ENCODE data around the gene BMPR2. TPM values are rescaled to one million over a fixed set of nuclear protein-coding genes. Genes with fewer than 3 reads are reported as not detected.

BMPR2 gene
- total RNA-seq, 1 experiment from 2014 or later, result 10.0 TPM

DNA sequence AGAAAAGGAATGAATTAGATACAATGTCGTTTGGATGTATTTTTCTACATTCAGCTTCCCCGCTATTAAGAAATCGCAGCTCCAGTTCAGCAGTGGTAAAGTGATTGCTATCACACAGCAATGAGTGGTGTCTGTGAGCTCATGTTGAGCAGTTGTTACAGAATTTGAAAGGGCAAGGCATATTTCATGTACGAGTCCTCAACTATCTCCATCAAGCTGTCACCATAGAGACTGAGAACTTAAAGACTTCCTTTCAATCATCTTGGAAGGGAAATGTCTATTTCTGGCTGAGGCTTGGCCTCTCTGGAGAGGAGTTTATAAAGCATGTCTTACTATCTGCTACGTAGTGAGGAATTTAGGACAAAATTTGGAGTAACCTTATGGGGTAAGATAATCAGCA lies 234.3 kb downstream of the BMPR2 start:
- CTCF ChIA-PET, result no interaction called here
- no peak overlapping the region for H3K4me2 ChIP-seq (ENCODE audit: low read length)
- H4K20me1 ChIP-seq (ENCODE audit: low read length), result no peaks in the 10 kb centered on the region
- H3K9me2 ChIP-seq (replicated peaks; ENCODE audit: low read length), result no peaks in the 10 kb centered on the region
- DNase-seq (no peak), ATAC-seq (no peak)
- H3K9ac ChIP-seq (ENCODE audit: low read length), result no peak overlapping the region
- no peak overlapping the region for H3K4me3 ChIP-seq (ENCODE audit: low read length)
- no peaks in the 10 kb centered on the region for H3K27me3 ChIP-seq (ENCODE audit: low read length)
- POLR2A ChIA-PET (ENCODE audit: unreplicated experiment), result no interaction called here
- intact Hi-C loops (cut with micrococcal nuclease), result no loop called here
- no peak overlapping the region for H2AFZ ChIP-seq (ENCODE audit: low read length)
- no peak overlapping the region for H3K27ac ChIP-seq (ENCODE audit: low read length)
- no TSS peak for BruUV-seq (replicated peaks)
- no peaks in the 10 kb centered on the region for H3K9me3 ChIP-seq (ENCODE audit: low read length)
- H3K4me1 ChIP-seq (ENCODE audit: insufficient read depth, low read length), result no peaks in the 10 kb centered on the region
- TF ChIP-seq EZH2 (IDR thresholded peaks at IDR 0.05; ENCODE audit: low read length, unreplicated experiment), result no peak
- TF ChIP-seq, protein P1, sequence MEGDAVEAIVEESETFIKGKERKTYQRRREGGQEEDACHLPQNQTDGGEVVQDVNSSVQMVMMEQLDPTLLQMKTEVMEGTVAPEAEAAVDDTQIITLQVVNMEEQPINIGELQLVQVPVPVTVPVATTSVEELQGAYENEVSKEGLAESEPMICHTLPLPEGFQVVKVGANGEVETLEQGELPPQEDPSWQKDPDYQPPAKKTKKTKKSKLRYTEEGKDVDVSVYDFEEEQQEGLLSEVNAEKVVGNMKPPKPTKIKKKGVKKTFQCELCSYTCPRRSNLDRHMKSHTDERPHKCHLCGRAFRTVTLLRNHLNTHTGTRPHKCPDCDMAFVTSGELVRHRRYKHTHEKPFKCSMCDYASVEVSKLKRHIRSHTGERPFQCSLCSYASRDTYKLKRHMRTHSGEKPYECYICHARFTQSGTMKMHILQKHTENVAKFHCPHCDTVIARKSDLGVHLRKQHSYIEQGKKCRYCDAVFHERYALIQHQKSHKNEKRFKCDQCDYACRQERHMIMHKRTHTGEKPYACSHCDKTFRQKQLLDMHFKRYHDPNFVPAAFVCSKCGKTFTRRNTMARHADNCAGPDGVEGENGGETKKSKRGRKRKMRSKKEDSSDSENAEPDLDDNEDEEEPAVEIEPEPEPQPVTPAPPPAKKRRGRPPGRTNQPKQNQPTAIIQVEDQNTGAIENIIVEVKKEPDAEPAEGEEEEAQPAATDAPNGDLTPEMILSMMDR (conservative IDR thresholded peaks at IDR 0.05; ENCODE audit: low read depth, low read length), result no peak
- TF ChIP-seq EZH2phosphoT487 (IDR thresholded peaks at IDR 0.05; ENCODE audit: borderline replicate concordance, low read length), result no peak
- no peaks in the 10 kb centered on the region for H3F3A ChIP-seq (ENCODE audit: low read length, unreplicated experiment)
- H3K79me2 ChIP-seq (ENCODE audit: low read length), result no peaks in the 10 kb centered on the region
- no peaks in the 10 kb centered on the region for H3K36me3 ChIP-seq (ENCODE audit: low read depth, low read length)

DNA sequence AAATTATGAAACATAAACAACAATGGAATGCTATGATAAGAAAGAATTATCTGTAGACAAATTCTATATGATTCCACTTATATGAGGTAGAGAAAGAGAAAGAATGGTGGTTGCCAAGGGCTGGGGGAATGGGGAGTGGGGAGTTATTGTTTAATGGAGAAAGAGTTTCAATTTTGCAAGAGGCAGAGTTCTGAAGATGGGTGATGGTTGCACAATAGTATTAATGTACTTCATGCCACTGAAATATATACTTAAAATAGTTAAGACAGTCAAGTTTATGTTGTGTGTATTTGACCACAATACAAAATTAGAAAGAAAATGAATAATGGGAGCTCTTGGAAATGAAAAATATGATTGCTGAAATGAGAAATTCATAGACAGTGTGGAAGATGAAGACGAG lies 236.0 kb downstream of the BMPR2 start:
- no peaks in the 10 kb centered on the region for H4K20me1 ChIP-seq (ENCODE audit: low read length)
- H3F3A ChIP-seq (ENCODE audit: low read length, unreplicated experiment), result no peaks in the 10 kb centered on the region
- H3K9me2 ChIP-seq (replicated peaks; ENCODE audit: low read length), result no peaks in the 10 kb centered on the region
- POLR2A ChIA-PET (ENCODE audit: unreplicated experiment), result no interaction called here
- intact Hi-C loops (cut with micrococcal nuclease), result no loop called here
- H3K9me3 ChIP-seq (ENCODE audit: low read length), result no peaks in the 10 kb centered on the region
- no peak overlapping the region for H3K27ac ChIP-seq (ENCODE audit: low read length)
- H3K9ac ChIP-seq (ENCODE audit: low read length), result no peak overlapping the region
- ATAC-seq (no peak), DNase-seq (no peak)
- H2AFZ ChIP-seq (ENCODE audit: low read length), result no peak overlapping the region
- H3K79me2 ChIP-seq (ENCODE audit: low read length), result no peaks in the 10 kb centered on the region
- no peaks in the 10 kb centered on the region for H3K36me3 ChIP-seq (ENCODE audit: low read depth, low read length)
- no peak overlapping the region for H3K4me2 ChIP-seq (ENCODE audit: low read length)
- no peaks in the 10 kb centered on the region for H3K4me1 ChIP-seq (ENCODE audit: insufficient read depth, low read length)
- H3K4me3 ChIP-seq (ENCODE audit: low read length), result no peak overlapping the region
- TF ChIP-seq EZH2 (IDR thresholded peaks at IDR 0.05; ENCODE audit: low read length, unreplicated experiment) (no peak), EZH2phosphoT487 (IDR thresholded peaks at IDR 0.05; ENCODE audit: borderline replicate concordance, low read length) (no peak)
- TF ChIP-seq, protein P1 (conservative IDR thresholded peaks at IDR 0.05; ENCODE audit: low read depth, low read length), result no peak
- BruUV-seq (replicated peaks), result no TSS peak
- CTCF ChIA-PET, result no interaction called here
- no peaks in the 10 kb centered on the region for H3K27me3 ChIP-seq (ENCODE audit: low read length)

DNA sequence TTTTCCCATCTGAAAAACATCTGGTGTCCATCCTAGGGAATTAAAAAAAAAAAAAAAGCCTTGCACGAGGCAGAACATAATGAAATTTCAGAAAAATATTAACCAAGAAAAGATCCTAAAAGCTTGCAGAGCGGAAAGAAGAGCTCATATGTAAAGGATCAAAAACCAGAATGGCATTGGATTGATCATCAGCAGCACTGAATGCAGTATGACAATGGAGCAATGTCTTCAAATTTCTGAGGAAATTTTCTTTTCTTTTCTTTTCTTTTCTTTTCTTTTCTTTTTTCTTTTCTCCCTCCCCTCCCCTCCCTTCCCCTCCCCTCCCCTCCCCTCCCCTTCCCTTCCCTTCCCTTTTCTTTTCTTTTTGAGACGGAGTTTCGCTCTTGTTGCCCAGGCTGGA lies 237.4 kb downstream of the BMPR2 start:
- TF ChIP-seq EZH2 (IDR thresholded peaks at IDR 0.05; ENCODE audit: low read length, unreplicated experiment) (no peak), EZH2phosphoT487 (IDR thresholded peaks at IDR 0.05; ENCODE audit: borderline replicate concordance, low read length) (no peak)
- TF ChIP-seq, protein P1 (conservative IDR thresholded peaks at IDR 0.05; ENCODE audit: low read depth, low read length), result no peak

More for the DNA sequence above, 237.4 kb downstream of the BMPR2 start:
- CTCF ChIA-PET, result no interaction called here
- Histone ChIP-seq H3K79me2 (ENCODE audit: low read length) (no peaks in the 10 kb centered on the region), H4K20me1 (ENCODE audit: low read length) (no peaks in the 10 kb centered on the region), H3F3A (ENCODE audit: low read length, unreplicated experiment) (no peaks in the 10 kb centered on the region), H2AFZ (ENCODE audit: low read length) (no peak overlapping the region), H3K36me3 (ENCODE audit: low read depth, low read length) (no peaks in the 10 kb centered on the region), H3K4me1 (ENCODE audit: insufficient read depth, low read length) (no peaks in the 10 kb centered on the region), H3K9ac (ENCODE audit: low read length) (no peak overlapping the region), H3K9me2 (replicated peaks; ENCODE audit: low read length) (no peaks in the 10 kb centered on the region), H3K27me3 (ENCODE audit: low read length) (no peaks in the 10 kb centered on the region), H3K4me3 (ENCODE audit: low read length) (no peak overlapping the region), H3K27ac (ENCODE audit: low read length) (no peak overlapping the region), H3K9me3 (ENCODE audit: low read length) (no peaks in the 10 kb centered on the region), H3K4me2 (ENCODE audit: low read length) (no peak overlapping the region)
- ATAC-seq (no peak), DNase-seq (no peak)
- BruUV-seq (replicated peaks), result no TSS peak
- POLR2A ChIA-PET (ENCODE audit: unreplicated experiment), result no interaction called here
- intact Hi-C loops (cut with micrococcal nuclease), result no loop called here

Other genes with a start within 250 kb of the BMPR2 start
- 98.4 and 115 TPM in 2 replicates for gene SUMO1, start 137.7 kb upstream of the BMPR2 start, total RNA-seq (2014; rRNA removed)
- gene NOP58, start 110.6 kb upstream of the BMPR2 start, total RNA-seq (2014; rRNA removed), result 90.0 and 112 TPM in 2 replicates

Measured in PC-3 (cell line).